VCaP (cell line): ENCODE measurements around the gene ATP11A.
"Not testable (repeated sequence)": the region's sequence is repeated elsewhere in the genome, so short reads cannot be mapped to it uniquely, and the experiment has no call there.

ENCODE experiments used
- H3K27ac ChIP-seq: fragments of 450-650 bp; 2 replicates; pipeline ENCODE4 v1.5.1; 2017
- TF ChIP-seq, protein P1 (sequence below): fragments of 450-650 bp; conservative IDR thresholded peaks from 2 replicates; pipeline ENCODE4 v1.5.1; 2017; ENCODE audit warnings: mild to moderate bottlenecking, moderate library complexity

The ATP11A gene

GRCh38 chr13:112781881-112782361 is 92.1 kb downstream of the ATP11A start:
- TF ChIP-seq, protein P1, sequence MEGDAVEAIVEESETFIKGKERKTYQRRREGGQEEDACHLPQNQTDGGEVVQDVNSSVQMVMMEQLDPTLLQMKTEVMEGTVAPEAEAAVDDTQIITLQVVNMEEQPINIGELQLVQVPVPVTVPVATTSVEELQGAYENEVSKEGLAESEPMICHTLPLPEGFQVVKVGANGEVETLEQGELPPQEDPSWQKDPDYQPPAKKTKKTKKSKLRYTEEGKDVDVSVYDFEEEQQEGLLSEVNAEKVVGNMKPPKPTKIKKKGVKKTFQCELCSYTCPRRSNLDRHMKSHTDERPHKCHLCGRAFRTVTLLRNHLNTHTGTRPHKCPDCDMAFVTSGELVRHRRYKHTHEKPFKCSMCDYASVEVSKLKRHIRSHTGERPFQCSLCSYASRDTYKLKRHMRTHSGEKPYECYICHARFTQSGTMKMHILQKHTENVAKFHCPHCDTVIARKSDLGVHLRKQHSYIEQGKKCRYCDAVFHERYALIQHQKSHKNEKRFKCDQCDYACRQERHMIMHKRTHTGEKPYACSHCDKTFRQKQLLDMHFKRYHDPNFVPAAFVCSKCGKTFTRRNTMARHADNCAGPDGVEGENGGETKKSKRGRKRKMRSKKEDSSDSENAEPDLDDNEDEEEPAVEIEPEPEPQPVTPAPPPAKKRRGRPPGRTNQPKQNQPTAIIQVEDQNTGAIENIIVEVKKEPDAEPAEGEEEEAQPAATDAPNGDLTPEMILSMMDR, result no peak
- H3K27ac ChIP-seq, result no peak overlapping the region

DNA sequence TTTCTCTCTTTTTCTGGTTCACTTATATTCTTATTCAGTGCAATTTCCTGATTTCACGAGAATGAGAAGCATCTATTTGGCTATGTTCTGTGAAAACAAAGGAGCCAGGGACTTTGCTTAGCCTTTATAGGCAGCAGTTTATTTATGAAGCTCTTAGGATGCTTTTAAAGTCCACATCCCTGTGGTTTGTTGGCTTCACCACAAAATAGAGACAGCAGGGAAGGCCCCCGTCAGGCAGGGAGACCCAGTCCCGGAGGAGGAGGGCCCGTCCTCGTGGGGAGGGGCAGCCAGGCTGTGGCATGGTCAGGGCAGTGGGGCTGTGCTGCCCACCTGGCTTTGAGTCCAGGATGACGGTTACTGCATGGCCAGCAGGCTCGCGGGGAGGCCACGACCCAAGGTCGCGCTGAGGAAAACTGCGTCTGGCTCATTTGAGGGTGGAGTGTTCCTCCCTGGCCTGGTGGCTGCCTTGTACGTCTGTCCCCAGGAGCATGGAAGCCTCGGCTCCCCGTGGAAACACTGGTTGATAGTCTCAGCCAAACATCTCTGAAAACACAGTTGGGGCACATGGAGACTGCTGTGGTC is 92.7 kb downstream of the ATP11A start:
- H3K27ac ChIP-seq, result no peak overlapping the region
- TF ChIP-seq, protein P1, result no peak

GRCh38 chr13:112783135-112783977 is 93.5 kb downstream of the ATP11A start:
- H3K27ac ChIP-seq, result no peak overlapping the region
- TF ChIP-seq, protein P1, result no peak

DNA sequence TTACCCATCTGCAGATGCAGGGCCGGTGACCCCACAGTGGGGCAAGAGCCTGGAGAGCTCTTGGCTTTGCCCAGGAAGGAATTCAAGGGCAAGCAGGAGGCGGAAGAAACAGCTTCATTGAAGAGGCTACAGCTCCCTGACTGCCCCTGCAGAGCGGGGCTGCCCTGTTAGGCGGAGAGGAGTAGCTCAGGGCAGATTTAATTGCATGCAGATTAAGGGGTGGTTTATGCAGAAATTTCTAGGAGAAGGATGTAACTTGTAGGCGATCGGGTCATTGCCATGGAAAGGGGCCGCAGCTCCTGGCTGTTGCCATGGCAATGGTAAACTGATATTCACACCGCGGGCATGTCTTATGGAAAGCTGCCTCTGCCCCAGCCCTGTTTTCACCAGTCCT is 94.1 kb downstream of the ATP11A start:
- TF ChIP-seq, protein P1, result no peak
- H3K27ac ChIP-seq, result no peak overlapping the region

- TF ChIP-seq, protein P1, result no peak
- no peak overlapping the region for H3K27ac ChIP-seq
Observed at GRCh38 chr13:112784811-112785482, 95.1 kb downstream of the ATP11A start.

DNA sequence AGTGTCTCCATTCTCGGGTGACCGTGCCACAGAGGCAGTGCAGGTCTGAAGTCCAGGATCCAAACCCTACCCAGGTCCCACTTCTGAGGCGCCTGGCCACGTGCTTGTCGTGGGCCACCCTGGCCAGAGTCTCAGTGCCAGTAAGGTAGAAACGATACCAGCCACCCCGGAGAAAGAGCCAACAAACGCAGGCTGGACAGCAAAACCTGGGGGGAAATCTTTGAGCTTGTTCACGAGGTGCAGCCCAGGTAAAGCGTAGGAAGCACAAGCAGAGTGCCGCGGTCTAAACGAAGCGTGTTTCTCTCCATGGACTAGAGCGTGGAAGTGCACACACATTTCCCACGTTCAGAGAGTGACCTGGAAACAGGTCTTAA is 95.6 kb downstream of the ATP11A start:
- H3K27ac ChIP-seq, result no peak overlapping the region
- TF ChIP-seq, protein P1, result no peak

GRCh38 chr13:112786810-112787209 is 97.0 kb downstream of the ATP11A start:
- not testable (repeated sequence) for H3K27ac ChIP-seq
